HUES48 (cell line): ENCODE data around the gene KHNYN.

Source experiments
- H3K27ac ChIP-seq: one replicate; pipeline ENCODE4 v1.7.0; 2013; ENCODE audit warnings: low read depth, low read length, inconsistent platforms
- H3K27me3 ChIP-seq: 2 replicates; pipeline ENCODE4 v1.6.1; 2013; ENCODE audit warnings: mild to moderate bottlenecking, low read length; ENCODE audit not compliant: control insufficient read depth, insufficient read depth
- H3K36me3 ChIP-seq: 2 replicates; pipeline ENCODE4 v1.6.1; 2013; ENCODE audit warnings: low read length; ENCODE audit not compliant: control insufficient read depth, insufficient read depth
- H3K4me1 ChIP-seq: 2 replicates; pipeline ENCODE4 v1.6.1; 2013; ENCODE audit warnings: mild to moderate bottlenecking, low read length; ENCODE audit not compliant: control insufficient read depth, insufficient read depth
- H3K4me3 ChIP-seq: 2 replicates; pipeline ENCODE4 v1.5.1; 2013; ENCODE audit warnings: mild to moderate bottlenecking, low read depth, low read length
- H3K9ac ChIP-seq: 2 replicates; pipeline ENCODE4 v1.6.1; 2013; ENCODE audit warnings: mild to moderate bottlenecking, low read depth, low read length, moderate library complexity
- H3K9me3 ChIP-seq: 2 replicates; pipeline ENCODE4 v1.6.1; 2013; ENCODE audit warnings: low read length; ENCODE audit not compliant: control insufficient read depth, insufficient read depth

KHNYN gene

DNA sequence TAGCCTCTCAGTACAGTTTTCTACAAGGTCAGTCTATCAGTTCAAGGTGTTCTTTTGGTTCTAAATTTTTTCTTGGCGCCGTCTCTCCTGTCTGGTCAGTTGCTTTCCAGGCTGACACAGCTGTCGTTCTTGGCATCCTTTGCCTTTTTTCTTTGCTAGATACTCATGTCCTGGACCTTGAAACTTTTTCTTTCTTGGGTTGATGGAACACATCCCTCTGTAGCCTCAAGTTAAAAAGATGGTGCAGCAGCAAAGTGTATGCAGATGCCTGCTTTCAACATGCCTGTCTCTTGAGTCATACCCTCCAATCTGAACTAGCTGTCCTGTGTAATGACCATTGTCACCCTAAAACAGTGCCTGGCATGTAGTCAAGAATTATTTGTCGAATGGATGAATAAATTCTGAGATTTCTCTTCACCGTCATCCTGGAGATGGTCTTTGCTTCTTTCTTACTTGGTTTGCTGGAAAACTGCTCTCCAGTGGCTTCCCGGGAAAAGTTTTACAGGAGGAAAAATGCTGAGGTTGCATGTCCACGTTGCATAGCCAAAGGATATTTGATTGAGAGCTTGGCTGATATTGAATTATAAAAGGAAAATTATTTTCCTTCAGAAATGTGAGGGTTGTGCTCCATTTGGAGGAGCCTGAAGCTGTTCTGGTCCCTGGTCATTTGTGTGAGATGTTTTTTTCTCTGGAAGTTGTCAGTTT lies 26.3 kb upstream of the KHNYN start:
- H3K4me3 ChIP-seq: no peak overlapping the region
- no peaks in the 10 kb centered on the region for H3K27me3 ChIP-seq
- peaks cover 5% of the 10 kb centered on the region; the same call in 1 of the 2 replicates for H3K36me3 ChIP-seq
- no peak overlapping the region for H3K9ac ChIP-seq
- no peak overlapping the region for H3K27ac ChIP-seq
- no peaks in the 10 kb centered on the region for H3K9me3 ChIP-seq
- H3K4me1 ChIP-seq: peaks cover 22% of the 10 kb centered on the region

DNA sequence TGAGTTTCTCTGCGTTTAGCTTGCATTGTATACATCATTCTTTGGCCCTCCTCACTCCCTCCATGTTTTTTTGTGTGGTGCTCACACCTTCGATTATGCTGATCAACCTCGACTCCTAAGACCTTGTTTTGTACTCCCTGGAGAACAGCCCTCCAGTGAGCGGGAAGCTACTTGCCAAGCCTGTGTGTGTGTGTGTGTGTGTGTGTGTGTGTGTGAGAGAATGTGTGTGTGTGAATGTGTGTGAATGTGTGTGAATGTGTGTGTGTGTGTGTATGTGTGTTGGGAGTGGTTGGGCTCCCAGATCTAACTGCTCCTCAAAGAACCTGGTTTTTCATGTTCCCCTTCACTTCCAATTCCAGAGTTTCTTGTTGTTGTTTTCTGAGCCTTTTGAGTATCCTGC lies 24.9 kb upstream of the KHNYN start:
- H3K4me1 ChIP-seq: peaks cover 18% of the 10 kb centered on the region

DNA sequence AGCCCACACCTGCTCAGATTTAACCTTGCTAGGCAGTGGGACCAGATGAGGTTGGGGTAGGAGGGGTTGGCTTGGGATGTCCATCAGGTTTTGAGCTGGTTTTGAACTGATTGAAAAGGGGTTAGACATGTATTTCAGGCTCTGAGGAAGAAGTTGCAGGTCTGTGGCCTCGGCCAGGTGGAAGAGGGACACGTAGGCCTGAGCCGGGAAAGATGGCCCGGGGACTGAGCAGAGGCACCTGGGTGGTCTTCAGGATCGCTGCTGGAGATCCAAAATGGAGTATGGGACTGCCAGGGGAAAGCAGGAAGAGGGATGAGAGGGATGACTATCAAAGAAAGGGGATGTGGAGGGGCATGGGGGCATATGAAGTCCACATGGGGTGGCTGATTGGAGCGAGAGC lies 23.3 kb upstream of the KHNYN start:
- Histone ChIP-seq H3K27ac (no peak overlapping the region), H3K36me3 (peaks cover 14% of the 10 kb centered on the region; the same call in 1 of the 2 replicates), H3K9me3 (no peaks in the 10 kb centered on the region), H3K4me3 (no peak overlapping the region), H3K27me3 (no peaks in the 10 kb centered on the region), H3K9ac (no peak overlapping the region), H3K4me1 (peaks cover 14% of the 10 kb centered on the region)

More for the DNA sequence above, 24.9 kb upstream of the KHNYN start:
- Histone ChIP-seq H3K36me3 (peaks cover 14% of the 10 kb centered on the region; the same call in 1 of the 2 replicates), H3K9ac (no peak overlapping the region), H3K9me3 (no peaks in the 10 kb centered on the region), H3K27ac (no peak overlapping the region), H3K27me3 (no peaks in the 10 kb centered on the region), H3K4me3 (no peak overlapping the region)

DNA sequence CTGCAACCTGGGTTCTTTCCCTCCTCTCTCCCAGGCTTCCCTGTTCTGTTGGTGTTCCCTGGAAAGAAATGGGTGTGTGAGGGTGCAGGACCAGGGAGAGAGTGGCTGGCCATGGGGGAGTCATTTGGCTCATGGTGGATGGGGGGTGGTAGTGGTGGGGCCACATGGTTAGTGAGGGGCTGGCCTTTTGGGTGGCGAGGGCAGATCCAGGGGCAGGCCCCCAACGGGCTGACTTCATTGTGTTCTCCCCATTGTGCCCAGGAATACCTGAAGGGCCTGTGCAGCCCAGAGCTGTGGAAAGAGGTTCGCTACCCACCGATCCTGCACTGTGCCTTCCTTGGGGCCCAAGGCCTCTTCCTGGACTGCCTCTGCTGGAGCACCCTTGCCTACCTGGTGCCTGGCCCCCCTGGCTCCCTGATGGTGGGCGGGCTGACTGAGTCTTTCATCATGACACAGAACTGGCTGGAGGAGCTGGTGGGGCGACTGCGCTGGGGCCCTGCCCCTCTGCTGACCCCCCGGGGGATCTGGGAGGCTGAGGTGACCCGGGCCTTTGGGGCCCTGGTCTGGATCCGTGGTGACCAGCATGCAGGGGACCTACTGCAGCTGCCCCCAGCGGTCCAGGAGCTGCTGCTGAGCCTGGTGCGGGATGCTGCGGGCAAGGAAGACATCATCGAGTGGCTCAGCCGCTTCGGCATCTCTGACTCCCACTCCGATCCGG lies 22.0 kb upstream of the KHNYN start:
- no peaks in the 10 kb centered on the region for H3K27me3 ChIP-seq
- no peaks in the 10 kb centered on the region for H3K9me3 ChIP-seq
- H3K4me3 ChIP-seq: no peak overlapping the region
- H3K9ac ChIP-seq: no peak overlapping the region
- no peak overlapping the region for H3K27ac ChIP-seq
- H3K4me1 ChIP-seq: peaks cover 14% of the 10 kb centered on the region
- peaks cover 17% of the 10 kb centered on the region; the same call in 1 of the 2 replicates for H3K36me3 ChIP-seq

DNA sequence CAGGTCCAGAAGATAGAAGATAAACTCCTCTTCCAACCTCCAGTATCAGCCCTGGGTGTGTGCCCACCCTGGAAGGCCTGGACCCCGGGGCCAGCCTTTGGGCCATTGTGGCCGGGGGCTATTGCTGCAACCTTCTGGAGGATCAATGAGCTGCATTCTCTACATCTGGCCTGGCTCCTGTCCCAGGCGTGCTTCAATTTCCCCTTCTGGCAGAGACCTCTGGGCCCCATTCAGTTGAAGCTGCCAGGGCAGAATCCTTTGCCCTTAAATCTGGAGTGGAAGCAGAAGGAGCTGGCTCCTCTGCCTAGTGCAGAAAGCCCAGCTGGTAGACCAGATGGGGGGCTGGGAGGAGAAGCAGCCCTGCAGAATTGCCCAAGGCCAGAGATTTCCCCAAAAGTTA lies 21.0 kb upstream of the KHNYN start:
- Histone ChIP-seq H3K36me3 (peaks cover 27% of the 10 kb centered on the region), H3K4me1 (peaks cover 7% of the 10 kb centered on the region), H3K27ac (no peak overlapping the region), H3K4me3 (no peak overlapping the region), H3K27me3 (no peaks in the 10 kb centered on the region), H3K9ac (no peak overlapping the region), H3K9me3 (no peaks in the 10 kb centered on the region)

DNA sequence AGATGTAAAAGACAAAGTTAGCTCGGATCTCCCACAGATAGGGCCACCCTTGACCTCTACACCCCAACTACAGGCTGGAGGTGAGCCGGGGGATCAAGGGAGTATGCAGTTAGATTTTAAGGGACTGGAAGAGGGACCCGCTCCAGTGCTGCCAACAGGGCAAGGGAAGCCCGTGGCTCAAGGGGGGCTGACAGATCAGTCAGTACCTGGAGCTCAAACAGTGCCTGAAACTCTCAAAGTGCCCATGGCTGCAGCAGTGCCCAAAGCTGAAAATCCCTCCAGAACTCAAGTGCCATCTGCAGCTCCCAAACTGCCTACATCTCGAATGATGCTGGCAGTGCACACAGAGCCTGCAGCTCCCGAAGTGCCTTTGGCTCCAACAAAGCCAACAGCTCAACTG lies 20.6 kb upstream of the KHNYN start:
- Histone ChIP-seq H3K27me3 (no peaks in the 10 kb centered on the region), H3K9ac (no peak overlapping the region), H3K27ac (no peak overlapping the region), H3K36me3 (peaks cover 31% of the 10 kb centered on the region), H3K9me3 (no peaks in the 10 kb centered on the region), H3K4me1 (peaks cover 4% of the 10 kb centered on the region), H3K4me3 (no peak overlapping the region)

DNA sequence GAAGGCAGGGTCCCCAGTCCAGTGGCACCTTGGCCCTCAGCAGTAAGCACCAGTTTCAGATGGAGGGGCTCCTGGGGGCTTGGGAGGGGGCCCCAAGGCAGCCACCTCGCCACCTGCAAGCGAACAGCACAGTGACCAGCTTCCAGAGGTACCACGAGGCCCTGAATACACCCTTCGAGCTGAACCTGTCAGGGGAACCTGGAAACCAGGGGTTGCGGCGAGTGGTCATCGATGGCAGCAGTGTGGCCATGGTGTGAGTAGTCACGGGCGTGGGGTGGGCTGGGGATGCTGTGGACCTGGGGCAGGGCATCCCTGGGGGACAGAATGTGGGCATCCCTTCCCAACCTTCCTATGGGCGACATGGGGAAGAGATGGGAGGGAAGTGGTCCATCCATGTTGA lies 19.8 kb upstream of the KHNYN start:
- Histone ChIP-seq H3K27ac (no peak overlapping the region), H3K36me3 (peaks cover 38% of the 10 kb centered on the region), H3K9me3 (no peaks in the 10 kb centered on the region), H3K9ac (no peak overlapping the region), H3K27me3 (no peaks in the 10 kb centered on the region), H3K4me1 (no peaks in the 10 kb centered on the region), H3K4me3 (no peak overlapping the region)

DNA sequence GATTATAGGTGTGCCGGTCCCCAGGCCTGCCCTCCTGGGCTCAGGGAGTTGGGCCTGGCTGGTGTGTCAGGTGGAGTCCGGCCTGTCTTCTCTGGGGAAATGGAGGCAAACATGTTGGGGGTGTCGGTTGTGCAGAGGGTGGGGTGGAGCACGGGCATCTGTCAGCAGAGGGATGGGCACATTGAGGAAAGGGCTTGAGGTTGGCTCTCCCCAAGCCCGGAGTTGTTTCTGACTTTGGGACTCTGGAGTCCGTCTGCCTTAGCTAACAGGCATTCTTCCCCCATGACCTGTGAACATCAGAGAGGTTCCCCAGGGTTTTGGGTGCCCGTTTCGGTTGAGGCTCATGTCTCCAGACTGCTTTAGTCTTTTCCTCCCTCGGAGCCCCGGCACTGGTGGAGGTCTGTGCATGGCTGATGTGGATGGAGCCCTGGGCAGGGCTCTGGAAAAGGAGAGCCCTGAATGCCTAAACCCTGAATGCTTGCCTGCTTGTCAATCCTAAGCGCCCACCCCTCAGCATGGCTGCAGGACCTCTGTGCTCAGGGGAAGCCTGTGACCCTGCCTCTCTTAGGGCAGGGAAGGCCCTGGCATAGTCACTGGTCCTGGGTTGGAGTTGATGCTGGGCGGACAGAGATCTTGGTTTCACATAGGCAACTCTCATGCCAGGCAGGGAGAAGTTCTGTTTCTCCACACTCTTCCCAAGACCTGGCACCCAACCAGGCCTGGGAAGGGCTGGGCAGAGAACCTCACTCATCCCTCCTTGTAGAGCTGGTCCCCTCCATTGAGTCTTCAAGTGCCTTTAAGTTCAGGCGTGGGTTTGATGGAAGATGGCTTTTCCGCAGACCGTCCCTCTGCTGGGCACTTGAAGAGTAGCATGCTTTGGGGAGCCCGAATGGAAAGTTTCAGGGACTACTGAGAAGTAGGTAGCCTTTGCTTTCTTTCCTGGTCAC lies 18.0 kb upstream of the KHNYN start:
- Histone ChIP-seq H3K27me3 (no peaks in the 10 kb centered on the region), H3K4me1 (no peaks in the 10 kb centered on the region), H3K9ac (no peak overlapping the region), H3K9me3 (no peaks in the 10 kb centered on the region), H3K27ac (no peak overlapping the region), H3K4me3 (no peak overlapping the region), H3K36me3 (peaks cover 41% of the 10 kb centered on the region)

DNA sequence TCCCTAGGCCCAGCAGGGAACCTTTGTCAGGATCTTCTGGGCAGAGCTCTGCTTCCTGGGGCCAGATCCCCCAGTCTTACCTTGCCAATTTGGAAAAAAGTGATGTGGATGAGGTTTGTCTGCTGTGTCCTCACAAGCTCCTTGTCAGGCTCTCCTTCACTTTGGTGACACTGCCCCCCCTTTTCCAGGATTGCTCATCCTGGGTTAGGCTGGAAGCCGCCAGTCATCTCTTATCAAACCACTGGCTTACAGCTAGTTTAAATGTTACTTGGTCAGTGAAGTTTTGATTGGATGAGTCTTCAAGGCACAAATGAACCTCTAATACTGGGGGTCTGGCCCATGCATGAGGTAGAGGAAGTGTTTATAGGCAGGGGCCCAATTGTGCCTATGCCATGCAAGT lies 15.7 kb upstream of the KHNYN start:
- Histone ChIP-seq H3K9me3 (no peaks in the 10 kb centered on the region), H3K9ac (no peak overlapping the region), H3K36me3 (peaks cover 33% of the 10 kb centered on the region), H3K4me3 (no peak overlapping the region), H3K4me1 (no peaks in the 10 kb centered on the region), H3K27me3 (0 out of 2 replicates have a peak, but pooled peaks cover 7% of the 10 kb centered on the region), H3K27ac (no peak overlapping the region)

DNA sequence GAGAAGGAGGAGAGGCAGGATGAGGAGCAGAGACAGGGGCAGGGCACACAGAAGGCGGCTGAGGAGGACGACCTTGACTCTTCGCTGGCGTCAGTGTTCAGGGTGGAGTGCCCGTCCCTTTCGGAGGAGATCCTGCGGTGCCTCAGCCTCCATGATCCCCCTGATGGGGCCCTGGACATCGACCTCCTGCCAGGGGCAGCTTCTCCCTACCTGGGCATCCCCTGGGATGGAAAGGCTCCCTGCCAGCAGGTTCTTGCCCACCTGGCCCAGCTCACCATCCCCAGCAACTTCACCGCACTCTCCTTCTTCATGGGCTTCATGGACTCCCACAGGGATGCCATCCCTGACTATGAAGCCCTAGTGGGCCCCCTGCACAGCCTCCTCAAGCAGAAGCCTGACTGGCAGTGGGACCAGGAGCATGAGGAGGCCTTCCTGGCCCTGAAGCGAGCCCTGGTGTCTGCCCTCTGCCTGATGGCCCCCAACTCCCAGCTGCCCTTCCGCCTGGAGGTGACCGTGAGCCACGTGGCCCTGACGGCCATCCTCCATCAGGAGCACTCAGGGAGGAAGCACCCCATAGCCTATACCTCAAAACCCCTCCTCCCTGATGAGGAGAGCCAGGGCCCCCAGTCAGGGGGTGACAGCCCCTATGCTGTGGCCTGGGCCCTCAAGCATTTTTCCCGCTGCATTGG lies 14.9 kb upstream of the KHNYN start:
- H3K9ac ChIP-seq: no peak overlapping the region
- no peaks in the 10 kb centered on the region for H3K4me1 ChIP-seq
- no peaks in the 10 kb centered on the region for H3K9me3 ChIP-seq
- H3K27ac ChIP-seq: no peak overlapping the region
- H3K27me3 ChIP-seq: 0 out of 2 replicates have a peak, but pooled peaks cover 8% of the 10 kb centered on the region
- H3K36me3 ChIP-seq: peaks cover 30% of the 10 kb centered on the region
- no peak overlapping the region for H3K4me3 ChIP-seq
